AML-193 (cell line): ENCODE results near the gene STK11.

Experiments used
- DNase-seq, 2 experiments: peaks; one replicate each; lab custom pipeline; 2025; lab: John Stamatoyannopoulos, UW

The STK11 gene

GRCh38 chr19:1211494-1212234 lies 6.1 kb downstream of the STK11 start:
- DNase-seq = no peak

DNA sequence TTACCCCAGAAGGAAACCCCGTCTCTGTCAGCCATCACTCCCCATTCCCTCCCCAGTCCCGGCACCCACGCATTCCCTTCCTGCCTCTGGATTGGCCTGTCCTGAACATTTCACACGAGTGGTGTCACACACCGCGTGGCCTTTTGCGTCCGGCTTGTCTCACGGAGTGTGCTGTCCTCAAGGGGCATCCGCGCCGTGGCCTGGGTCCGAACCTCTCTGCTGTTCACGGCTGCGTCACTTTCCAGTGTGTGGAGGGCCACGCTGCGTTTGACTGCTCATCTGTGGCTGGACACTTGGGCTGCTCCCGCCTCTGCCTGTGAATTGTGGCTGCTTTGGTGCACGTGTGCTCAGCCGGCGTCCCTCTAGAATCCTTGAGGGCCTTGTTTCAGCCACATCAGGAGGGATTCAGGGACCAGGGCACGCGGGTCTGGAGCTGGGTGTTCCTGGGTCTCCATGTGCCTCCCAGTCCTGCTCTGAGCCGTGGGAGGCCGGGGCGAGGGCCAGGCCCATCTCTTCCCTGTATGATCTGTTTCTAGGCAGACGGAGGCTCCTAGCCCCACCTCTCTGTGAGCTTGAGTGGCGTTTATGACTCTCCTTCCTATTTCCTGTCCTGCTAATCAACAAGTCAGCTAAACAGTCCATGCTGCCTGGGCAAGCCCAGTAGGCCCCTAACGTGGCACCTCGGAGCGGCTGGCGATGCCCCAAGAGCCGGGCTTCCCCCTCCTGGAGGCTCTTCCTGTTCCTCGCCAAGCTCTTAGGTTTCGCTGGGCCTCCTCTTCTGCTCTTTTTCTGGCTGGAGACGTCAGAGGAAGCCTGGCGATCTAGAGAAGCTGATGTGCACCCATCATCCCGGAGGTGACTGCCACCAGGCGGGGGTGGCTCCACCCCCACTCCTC lies 8.1 kb downstream of the STK11 start:
- no peak for DNase-seq

GRCh38 chr19:1214299-1214861 lies 8.8 kb downstream of the STK11 start:
- DNase-seq = no peak

GRCh38 chr19:1214862-1215731 lies 9.5 kb downstream of the STK11 start:
- DNase-seq = no peak

DNA sequence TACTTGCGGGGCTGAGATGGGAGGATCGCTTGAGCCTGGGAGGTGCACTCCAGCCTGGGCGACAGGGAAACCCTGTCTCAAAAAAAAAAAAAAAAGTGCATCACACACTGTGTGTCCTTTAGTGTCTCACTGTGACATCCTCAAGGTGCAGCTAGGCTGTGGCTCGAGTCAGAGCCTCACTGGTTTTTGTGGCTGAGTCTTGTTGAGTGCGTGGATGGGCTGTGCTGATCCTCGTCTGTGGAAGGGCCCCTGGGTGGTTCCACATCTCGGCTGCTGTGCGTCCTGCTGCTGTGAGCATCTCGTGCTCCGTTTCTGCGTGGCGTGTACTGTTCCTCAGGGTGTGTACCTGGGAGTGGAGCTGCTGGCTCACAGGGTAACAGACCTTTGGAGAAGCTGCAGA lies 11.2 kb downstream of the STK11 start:
- no peak for DNase-seq

DNA sequence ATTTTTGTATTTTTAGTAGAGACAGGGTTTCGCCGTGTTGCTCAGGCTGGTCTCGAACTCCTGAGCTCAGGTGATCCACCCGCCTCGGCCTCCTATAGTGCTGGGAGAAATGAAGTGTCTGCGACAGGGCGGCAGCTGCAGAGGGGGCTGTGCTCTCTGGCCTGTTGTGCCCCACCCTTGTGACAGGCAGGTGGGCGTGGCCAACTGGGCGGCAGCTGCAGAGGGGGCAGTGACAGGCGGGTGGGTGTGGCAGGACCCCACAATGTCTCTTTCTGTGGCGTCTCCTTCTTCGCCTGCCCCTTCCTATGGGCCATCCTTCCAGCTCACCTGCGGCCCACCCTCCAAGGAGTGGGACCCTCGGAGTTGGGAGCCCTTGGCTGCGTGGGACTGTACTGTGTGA lies 11.8 kb downstream of the STK11 start:
- no peak for DNase-seq

DNA sequence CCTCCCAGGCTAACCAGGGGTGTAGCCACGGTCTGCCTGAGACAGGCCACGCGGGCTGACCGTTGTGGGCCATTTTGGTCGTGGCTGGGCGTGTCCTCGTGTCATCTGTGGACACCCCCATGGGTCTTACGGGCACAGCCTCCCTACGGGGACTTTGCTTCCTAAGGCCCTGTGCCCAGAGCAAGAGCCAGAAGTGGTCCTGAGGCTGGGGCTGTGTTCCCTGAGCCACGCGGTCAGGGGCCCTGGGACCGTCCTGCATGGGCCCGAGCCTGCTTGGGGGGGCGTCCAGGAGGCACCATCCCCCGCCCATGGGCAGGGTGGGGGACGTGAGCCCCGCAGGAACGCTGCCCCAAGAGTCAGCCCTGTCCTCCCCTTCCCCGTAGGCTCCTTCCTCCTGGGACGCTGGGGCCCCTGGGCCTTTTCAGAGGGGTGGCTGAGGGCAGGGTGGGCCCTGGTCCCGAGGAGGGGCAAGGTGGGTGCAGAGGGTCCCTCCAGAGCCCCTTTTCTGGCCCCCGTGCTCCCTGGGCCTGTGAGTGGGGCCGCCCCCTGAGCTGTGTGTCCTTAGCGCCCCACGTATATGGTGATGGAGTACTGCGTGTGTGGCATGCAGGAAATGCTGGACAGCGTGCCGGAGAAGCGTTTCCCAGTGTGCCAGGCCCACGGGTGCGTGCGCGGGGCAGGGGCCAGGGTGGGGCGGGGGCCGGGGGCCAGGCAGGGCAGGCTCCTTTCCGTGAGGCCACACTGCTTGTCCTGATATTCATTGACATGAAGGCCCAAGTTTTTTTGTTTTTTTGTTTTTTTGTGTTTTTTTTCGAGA lies 13.4 kb downstream of the STK11 start:
- DNase-seq = no peak

- no peak for DNase-seq
These were observed 14.4 kb downstream of the STK11 start for GRCh38 chr19:1219786-1220476.

- DNase-seq = no peak
These were observed 14.9 kb downstream of the STK11 start for GRCh38 chr19:1220477-1220930.

GRCh38 chr19:1220976-1221903 lies 15.7 kb downstream of the STK11 start:
- no peak for DNase-seq

DNA sequence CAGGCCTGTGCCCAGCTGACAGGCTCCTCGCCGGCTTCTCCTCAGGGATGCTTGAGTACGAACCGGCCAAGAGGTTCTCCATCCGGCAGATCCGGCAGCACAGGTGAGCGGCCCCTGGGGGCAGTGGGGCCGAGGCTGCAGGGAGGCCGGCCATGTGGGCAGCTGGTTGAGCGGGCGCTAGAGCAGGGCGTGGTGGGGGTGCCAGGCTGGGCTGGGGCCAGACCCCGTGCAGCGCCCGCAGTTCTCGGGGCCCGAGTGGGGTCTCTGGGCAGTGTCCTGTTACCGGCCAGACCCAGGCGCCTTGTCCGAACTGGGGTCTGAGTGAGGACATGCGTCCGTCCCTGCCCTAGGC lies 16.3 kb downstream of the STK11 start:
- DNase-seq = no peak

DNA sequence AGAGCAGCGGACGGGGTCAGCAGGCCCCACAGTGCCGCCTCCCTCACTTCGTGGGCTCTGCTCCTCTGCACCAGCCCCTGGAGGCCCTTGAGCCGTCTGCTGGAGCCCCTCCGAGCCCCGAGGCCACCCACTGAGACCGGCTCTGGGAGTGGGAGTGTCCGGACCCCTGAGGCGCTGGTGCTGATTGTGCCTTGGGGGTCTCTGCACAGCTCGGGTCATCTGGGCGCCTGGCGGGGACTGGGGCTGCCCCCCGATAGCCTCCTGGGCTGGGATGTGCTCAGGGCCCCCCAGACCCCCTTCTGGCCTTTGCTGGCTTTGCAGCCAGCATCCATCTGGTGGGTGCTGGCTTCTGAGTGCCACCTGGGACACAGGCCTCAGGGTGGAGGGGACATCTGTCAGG lies 16.8 kb downstream of the STK11 start:
- DNase-seq = no peak

DNA sequence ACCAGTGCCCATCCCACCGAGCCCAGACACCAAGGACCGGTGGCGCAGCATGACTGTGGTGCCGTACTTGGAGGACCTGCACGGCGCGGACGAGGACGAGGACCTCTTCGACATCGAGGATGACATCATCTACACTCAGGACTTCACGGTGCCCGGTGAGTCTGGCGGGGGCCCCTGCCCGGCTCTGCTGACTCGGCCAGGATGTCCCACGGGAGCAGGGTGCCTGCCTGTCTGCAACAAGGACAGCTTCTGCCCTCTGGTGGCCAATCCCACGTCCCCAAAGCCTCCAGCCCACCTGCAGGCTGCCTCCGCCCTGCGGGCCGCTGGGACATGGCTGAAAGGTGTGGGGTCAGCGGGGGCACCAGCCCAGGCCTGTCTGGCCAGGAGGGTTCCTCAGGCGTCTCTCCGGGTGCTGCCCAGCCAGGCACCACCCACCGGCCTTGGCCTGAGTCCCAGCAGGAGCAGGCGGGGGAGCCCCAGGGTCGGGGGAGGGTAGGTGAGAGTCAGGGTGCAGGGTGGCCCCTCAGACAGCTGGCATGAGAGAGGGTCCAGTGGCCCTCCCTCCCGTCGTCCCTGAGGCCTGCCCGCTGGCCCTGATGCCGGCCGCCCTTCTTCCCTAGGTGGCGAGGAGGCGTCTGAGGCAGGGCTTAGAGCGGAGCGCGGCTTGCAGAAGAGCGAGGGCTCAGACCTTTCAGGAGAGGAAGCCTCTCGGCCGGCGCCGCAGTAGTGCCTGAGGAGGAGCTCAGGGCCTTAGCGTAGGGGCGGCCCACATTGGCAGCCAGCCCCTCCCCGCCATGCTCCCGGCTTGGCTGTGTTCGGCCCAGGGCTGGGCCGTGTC lies 17.7 kb downstream of the STK11 start:
- no peak for DNase-seq

DNA sequence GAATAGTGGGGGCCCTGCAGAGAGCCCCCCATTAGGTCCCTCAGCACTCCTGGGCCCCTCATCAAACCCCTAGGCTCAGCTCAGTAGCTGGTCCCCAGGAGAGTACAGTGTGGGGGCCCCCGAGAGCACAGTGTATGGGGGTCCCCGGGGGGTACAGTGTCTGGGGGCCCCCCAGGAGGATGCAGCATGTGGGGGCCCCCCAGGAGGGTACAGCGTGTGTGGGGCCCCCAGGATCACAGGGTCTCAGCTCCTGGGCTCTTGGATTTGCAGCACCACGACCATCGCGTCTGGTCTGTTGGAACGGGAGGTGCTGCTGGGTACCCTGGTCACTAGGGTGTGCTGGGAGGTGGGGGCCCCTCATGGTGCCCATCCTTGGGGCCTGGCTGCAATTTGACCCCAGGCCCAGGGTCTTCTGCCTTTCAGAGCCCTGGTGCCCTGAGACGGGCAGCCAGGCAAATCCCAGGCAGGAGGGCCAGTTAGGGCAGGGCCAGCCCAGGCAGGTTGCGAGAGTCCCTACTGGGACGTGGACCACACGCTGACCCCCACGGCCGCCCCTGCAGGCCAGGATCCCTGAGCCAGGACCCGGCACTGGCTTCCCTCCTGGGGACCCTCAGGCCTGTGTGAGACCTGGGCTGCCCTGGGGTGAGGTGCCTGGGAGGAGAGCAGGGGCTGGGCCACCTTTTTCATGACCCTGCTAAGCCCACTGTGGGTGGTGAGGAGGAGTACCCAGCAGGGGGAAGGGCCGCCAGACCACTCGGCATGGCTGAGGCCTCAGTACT lies 18.7 kb downstream of the STK11 start:
- DNase-seq = no peak

DNA sequence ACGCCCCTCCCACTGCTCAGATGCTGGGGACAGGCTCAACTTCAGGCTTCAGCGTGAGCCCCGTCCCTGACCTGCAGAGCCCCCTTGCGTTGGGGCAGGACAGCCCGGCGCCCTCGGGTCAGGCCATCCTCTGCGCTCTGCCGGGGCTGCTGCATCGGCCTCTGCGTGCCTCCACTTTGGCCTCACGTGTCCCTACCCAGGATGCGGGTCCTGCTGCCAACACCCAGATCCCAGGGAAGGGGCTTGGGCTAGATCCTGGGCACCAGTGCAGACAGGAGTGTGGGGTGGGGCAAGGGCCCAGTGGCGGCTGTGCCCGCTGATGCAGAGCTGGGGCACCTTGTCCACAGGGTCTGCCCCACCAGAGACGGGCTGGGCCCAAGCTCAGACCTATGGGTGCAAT lies 19.3 kb downstream of the STK11 start:
- no peak for DNase-seq

DNA sequence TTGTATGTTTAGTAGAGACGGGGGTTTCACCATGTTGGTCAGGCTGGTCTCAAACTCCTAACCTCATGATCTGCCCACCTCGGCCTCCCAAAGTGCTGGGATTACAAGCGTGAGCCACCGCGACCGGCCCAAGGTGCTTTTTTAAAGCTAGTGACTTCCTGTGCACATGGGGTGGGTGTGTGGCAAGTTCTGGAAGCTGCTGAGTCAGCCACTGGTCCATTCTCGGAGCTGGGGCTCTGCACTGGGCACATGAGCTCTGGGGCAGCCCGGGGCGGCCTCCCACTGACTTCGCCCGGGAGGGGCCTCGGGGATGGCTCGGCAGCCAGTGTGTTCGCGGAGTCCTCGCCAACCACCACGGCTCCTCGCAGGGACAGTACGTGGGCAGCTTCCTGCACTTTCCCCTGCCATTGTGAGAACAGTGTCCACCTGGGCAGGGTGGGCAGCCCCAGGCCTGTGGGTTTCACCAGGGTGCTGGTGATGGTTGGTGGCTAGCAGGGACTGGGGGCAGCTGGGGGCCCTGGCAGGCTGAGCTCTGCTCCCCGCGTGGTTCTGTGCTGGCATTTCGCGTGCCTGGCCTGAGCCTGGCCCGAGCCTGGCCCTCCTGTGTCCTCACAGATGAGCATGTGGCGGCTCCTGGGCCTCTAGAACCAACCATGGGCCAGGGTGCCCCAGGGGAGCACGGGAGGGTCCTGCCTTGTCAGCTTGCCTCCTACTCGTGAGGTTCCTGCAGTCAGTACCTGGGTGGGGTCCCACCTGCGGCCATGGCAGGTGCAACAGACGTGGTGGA lies 20.1 kb downstream of the STK11 start:
- DNase-seq = no peak

DNA sequence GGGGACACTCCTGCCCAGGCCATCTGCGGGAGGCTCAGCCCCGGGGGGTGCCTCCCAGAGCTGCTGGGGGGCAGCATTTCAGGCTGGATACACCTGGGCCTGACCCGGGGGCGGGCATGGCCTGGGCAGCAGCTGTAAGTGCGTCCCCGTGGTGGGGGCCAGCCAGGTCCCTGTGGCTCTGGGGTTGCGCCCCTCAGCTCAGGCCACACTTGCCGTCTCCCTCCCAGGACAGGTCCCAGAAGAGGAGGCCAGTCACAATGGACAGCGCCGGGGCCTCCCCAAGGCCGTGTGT lies 20.6 kb downstream of the STK11 start:
- no peak for DNase-seq
